Astrocyte of the cerebellum (primary cell): ENCODE data around the gene GIMAP5.

Source experiments
- DNase-seq: peaks from one replicate; pipeline ENCODE4 v3.0.0-alpha.2; 2011; ENCODE audit warnings: low read depth
- H3K4me3 ChIP-seq: 2 replicates; pipeline ENCODE4 v1.5.1; 2011; ENCODE audit warnings: mild to moderate bottlenecking, low read depth, low read length, moderate library complexity
- CTCF ChIP-seq: IDR thresholded peaks from 2 replicates; pipeline ENCODE4 v1.5.1; 2012; ENCODE audit warnings: low read length, low read depth, moderate library complexity, mild to moderate bottlenecking; ENCODE audit errors: missing control alignments
- in situ Hi-C: cut with HindIII; loops from 2 replicates; pipeline ENCODE4 v1.10.0; 2017; ENCODE audit warnings: low sequenced_read_pairs

GIMAP5 gene

GRCh38 chr7:150784954-150785353 lies 47.7 kb downstream of the GIMAP5 start:
- in situ Hi-C loops = no loop called here
- no peak for DNase-seq
- TF ChIP-seq CTCF = no peak
- H3K4me3 ChIP-seq = no peak overlapping the region

GRCh38 chr7:150787321-150788281 lies 50.4 kb downstream of the GIMAP5 start:
- no peak for TF ChIP-seq CTCF
- DNase-seq = no peak

GRCh38 chr7:150788474-150789269 lies 51.5 kb downstream of the GIMAP5 start:
- no peak overlapping the region for H3K4me3 ChIP-seq
- no peak for TF ChIP-seq CTCF
- in situ Hi-C loops = no loop called here
- DNase-seq = no peak

More at GRCh38 chr7:150787321-150788281, 50.4 kb downstream of the GIMAP5 start:
- H3K4me3 ChIP-seq = no peak overlapping the region
- in situ Hi-C loops = no loop called here

GRCh38 chr7:150790416-150791075 lies 53.3 kb downstream of the GIMAP5 start:
- no peak overlapping the region for H3K4me3 ChIP-seq
- TF ChIP-seq CTCF = no peak
- no peak for DNase-seq
- in situ Hi-C loops = no loop called here

- no peak for TF ChIP-seq CTCF
- no peak overlapping the region for H3K4me3 ChIP-seq
- no peak for DNase-seq
- in situ Hi-C loops = no loop called here
These were observed 54.1 kb downstream of the GIMAP5 start for GRCh38 chr7:150791304-150791703.
